Mononuclear cell (primary cell): ENCODE results near the gene INPP4A. TPM values are rescaled to one million over a fixed set of nuclear protein-coding genes. Genes with fewer than 3 reads are reported as not detected.

Source experiments
- H3K27me3 ChIP-seq: 2 replicates; pipeline ENCODE4 v1.6.0; 2011; ENCODE audit warnings: low read length, control low read depth; ENCODE audit not compliant: insufficient read depth
- H3K4me1 ChIP-seq: 2 replicates; pipeline ENCODE4 v1.5.1; 2011; ENCODE audit warnings: mild to moderate bottlenecking, low read length, control low read depth; ENCODE audit not compliant: insufficient read depth
- H3K4me3 ChIP-seq: 2 replicates; pipeline ENCODE4 v1.5.1; 2011; ENCODE audit warnings: mild to moderate bottlenecking, low read length, moderate library complexity
- H3K9me3 ChIP-seq: 2 replicates; pipeline ENCODE4 v1.5.1; 2011; ENCODE audit warnings: low read depth, mild to moderate bottlenecking, control low read depth, low read length
- total RNA-seq: library from RNA; depleted of rRNA; stranded (reverse); fragments of >200 nt; gene quantifications from one replicate; pipeline ENCODE4 v1.2.3, GENCODE V29; 2012

Gene INPP4A
- total RNA-seq, 1 donor, result 48.2 TPM

GRCh38 chr2:98461498-98462049 lies 16.9 kb downstream of the INPP4A start:
- H3K9me3 ChIP-seq, result no peaks in the 10 kb centered on the region
- no peak overlapping the region for H3K4me3 ChIP-seq
- peaks cover 99% of the 10 kb centered on the region for H3K4me1 ChIP-seq
- no peaks in the 10 kb centered on the region for H3K27me3 ChIP-seq

DNA sequence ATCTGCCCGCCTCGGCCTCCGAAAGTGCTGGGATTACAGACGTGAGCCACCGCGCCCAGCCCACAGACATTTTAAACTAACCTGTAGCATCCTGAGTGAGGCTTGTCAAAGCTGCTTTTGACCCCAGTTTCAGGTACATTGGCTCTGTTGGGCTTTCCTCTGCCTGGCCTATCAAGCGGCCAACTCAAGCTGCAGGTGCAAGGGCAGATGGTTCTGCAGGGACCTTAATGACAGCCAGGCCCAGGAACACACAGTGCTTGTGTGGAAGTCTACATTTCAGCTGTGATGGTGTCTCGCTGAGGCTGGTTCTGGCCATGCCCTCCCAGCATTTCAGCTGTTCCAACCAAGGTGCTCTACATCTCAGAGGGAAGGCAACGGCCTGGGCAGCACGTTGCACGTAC lies 18.4 kb downstream of the INPP4A start:
- Histone ChIP-seq H3K4me3 (no peak overlapping the region), H3K27me3 (no peaks in the 10 kb centered on the region)

DNA sequence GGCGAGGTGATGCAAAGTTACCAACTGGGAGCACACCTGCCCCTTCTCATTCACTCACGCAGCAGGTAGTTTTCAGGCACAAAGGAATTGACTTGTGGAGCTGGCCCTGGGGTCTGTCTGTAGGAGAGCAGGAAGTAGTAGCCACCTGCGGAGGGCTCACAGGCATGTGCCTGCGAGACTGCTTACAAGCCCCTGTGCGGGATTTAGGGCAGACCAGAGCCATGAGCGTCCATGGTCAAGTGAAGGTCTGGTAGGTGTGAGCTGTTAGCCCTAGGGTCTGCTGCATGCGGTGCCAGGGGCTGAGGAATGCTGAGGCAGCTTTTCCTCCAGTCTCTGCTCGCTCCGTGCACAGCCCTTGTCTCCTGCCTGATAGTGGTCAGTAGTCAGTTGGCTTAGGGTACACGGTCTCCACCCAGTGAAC lies 18.9 kb downstream of the INPP4A start:
- Histone ChIP-seq H3K27me3 (no peaks in the 10 kb centered on the region), H3K9me3 (no peaks in the 10 kb centered on the region), H3K4me1 (peaks cover 98% of the 10 kb centered on the region), H3K4me3 (no peak overlapping the region)

More for the DNA sequence above, 18.4 kb downstream of the INPP4A start:
- Histone ChIP-seq H3K9me3 (no peaks in the 10 kb centered on the region), H3K4me1 (peaks cover 98% of the 10 kb centered on the region)

DNA sequence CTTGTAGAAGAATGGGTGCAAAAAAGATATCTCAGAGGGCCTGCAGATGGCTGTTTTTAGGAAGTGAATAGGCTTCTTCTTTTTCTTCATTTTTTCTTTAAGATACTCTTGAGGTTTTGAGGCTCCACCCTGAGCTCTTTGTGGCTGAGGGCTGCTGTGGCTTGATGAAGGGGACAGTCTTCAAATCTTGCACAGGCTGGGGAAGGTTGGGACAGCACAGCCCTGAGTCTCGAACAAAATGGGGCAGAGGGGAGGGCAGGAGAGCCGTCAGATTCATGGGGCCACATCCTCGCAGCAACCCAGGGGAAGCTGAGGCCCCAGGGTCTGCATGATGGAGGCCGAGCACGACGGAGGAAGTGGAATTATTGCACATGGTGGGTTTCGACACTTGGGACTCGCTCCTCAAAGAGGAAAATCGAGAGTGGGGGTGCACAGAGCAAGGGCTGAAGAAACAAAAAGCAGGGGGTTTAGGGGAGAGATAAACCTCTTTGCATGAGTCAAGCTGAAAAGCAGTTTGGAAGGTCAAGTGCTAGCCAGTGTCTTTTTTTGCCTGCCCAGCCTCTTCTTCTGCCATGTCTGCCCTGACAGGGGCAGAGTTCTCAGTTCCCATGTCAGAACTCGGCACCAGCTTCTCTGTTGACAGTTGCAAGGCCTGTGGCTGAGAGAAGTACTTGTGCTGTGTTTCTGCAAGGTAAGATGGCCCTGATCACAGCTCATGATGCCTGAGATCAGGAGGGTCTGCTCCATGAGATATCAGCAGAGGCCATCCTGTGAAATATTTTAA lies 19.5 kb downstream of the INPP4A start:
- H3K27me3 ChIP-seq, result no peaks in the 10 kb centered on the region
- H3K4me3 ChIP-seq, result no peak overlapping the region
- peaks cover 98% of the 10 kb centered on the region for H3K4me1 ChIP-seq
- no peaks in the 10 kb centered on the region for H3K9me3 ChIP-seq

DNA sequence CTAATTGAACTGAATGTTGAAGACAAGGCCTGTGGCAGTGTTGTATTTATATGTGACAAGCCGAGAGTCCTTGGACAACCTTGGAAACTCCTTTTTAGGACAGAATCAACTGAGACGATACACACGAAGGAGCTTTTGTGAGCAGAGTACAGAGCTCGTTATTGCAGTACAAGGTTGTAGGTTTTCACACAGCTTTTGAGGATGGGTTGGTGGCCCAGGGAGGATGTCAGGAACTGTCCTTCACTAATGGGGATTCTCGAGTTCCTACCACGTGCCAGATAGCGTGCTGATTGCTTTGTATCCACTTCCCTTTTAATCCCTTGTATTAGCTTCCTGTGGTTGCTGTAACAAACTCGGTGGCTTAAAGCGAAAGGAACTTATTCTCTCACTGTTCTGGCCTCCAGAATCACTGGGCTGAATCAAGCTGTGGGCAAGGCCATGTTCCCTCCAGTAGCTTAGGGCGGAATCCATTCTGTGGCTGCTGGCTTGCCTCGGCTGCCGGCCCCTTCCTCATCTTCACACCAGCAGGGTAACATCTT lies 20.2 kb downstream of the INPP4A start:
- peaks cover 98% of the 10 kb centered on the region for H3K4me1 ChIP-seq
- no peak overlapping the region for H3K4me3 ChIP-seq
- H3K27me3 ChIP-seq, result no peaks in the 10 kb centered on the region

DNA sequence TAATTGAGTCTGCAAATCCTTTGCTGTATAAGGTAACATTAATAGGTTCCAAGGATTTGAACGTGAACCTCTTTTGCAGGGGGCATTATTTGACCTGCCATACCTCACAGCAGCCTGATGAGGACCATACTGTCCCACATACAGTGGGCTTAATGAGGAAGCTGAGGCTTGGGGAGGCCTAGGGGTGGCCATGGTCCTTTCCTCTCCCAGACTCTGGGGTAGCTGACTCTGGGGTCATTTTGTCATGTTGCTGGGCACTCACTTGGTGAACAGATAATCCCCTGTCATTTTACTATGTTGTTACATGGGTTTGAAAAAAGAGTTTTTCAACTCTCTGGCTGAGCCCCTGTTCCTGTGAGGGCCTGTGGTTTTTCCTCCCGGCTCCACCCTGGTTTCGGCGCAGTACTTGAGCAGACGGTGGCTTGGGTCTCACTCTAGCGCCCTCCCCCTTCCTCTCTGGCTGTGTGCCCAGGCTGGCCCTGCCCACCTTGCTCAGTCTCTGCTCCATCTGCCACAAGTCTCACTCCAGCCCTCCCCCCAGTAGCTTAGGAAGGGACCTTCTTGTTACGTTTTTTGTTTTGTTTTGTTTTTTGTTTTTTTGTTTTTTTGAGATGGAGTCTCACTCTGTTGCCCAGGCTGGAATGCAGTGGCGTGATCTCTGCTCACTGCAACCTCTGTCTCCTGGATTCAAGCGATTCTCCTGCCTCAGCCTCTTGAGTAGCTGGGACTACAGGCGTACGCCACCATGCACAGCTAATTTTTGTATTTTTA lies 21.0 kb downstream of the INPP4A start:
- no peaks in the 10 kb centered on the region for H3K9me3 ChIP-seq
- H3K27me3 ChIP-seq, result no peaks in the 10 kb centered on the region
- H3K4me1 ChIP-seq, result peaks cover 98% of the 10 kb centered on the region
- H3K4me3 ChIP-seq, result no peak overlapping the region

More for the DNA sequence above, 20.2 kb downstream of the INPP4A start:
- no peaks in the 10 kb centered on the region for H3K9me3 ChIP-seq

DNA sequence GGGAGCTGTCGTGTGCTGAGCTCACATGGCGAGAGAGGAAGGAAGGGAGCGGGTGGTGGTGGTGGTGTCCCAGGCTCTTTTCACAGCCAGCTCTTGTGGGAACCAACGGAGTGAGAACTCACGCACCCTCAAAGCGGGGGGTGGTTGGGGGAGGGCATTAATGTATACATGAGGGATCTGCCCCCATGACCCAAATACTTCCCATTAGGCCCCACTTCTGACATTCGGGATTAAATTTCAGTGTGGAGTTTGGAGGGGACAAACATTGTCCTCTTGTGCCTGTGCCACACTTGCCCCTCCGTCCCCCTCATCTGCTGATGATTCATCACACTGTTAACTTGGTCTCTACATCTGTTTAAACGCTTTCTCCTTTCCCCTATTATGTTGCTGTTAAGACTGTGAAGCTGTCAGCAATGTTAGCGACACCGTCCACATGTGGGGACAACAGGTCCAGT lies 22.5 kb downstream of the INPP4A start:
- H3K4me1 ChIP-seq, result peaks cover 98% of the 10 kb centered on the region
- no peak overlapping the region for H3K4me3 ChIP-seq
- no peaks in the 10 kb centered on the region for H3K9me3 ChIP-seq
- no peaks in the 10 kb centered on the region for H3K27me3 ChIP-seq

GRCh38 chr2:98467652-98468051 lies 23.0 kb downstream of the INPP4A start:
- no peaks in the 10 kb centered on the region for H3K27me3 ChIP-seq
- no peak overlapping the region for H3K4me3 ChIP-seq
- H3K9me3 ChIP-seq, result no peaks in the 10 kb centered on the region
- peaks cover 98% of the 10 kb centered on the region for H3K4me1 ChIP-seq

- H3K27me3 ChIP-seq, result no peaks in the 10 kb centered on the region
- no peak overlapping the region for H3K4me3 ChIP-seq
- H3K9me3 ChIP-seq, result no peaks in the 10 kb centered on the region
- peaks cover 98% of the 10 kb centered on the region for H3K4me1 ChIP-seq
Measured at GRCh38 chr2:98468621-98469236, 24.1 kb downstream of the INPP4A start.

DNA sequence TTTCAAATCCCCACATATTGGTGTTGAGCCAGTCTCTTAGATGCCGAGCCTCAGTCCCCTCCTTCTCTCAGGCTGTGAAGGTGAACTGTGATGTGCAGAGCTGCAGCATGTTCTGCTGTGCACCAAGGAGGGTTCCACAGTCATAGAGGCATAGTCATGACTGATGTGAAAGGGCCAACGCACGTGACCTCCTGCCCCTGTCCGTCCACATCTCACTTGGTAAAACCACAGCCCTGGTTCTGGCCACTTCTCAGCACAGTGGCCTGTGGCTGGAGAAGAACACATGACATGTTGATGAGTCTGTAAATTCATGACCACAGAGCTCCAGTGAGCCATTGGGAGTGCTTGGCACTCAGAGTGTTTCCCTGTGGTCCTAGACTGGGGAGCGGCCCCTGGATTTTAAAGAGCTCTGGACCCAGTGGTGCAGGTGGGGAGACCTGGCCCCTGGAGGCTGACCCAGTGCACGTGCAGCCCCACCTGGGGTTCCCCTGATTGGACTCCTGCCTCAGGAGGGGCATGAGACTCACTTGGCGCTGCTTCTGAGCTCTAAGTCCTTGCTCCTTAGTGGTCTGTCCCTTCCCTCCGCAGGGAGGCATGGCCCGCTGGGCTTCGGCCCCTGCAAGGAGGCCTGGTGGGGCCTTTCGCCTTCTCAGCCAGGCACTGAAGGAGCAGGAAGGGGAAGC lies 25.3 kb downstream of the INPP4A start:
- Histone ChIP-seq H3K4me3 (no peak overlapping the region), H3K27me3 (no peaks in the 10 kb centered on the region), H3K9me3 (no peaks in the 10 kb centered on the region), H3K4me1 (peaks cover 98% of the 10 kb centered on the region)

- no peaks in the 10 kb centered on the region for H3K9me3 ChIP-seq
- no peak overlapping the region for H3K4me3 ChIP-seq
- peaks cover 96% of the 10 kb centered on the region for H3K4me1 ChIP-seq
- H3K27me3 ChIP-seq, result no peaks in the 10 kb centered on the region
Measured at GRCh38 chr2:98470851-98471255, 26.2 kb downstream of the INPP4A start.

DNA sequence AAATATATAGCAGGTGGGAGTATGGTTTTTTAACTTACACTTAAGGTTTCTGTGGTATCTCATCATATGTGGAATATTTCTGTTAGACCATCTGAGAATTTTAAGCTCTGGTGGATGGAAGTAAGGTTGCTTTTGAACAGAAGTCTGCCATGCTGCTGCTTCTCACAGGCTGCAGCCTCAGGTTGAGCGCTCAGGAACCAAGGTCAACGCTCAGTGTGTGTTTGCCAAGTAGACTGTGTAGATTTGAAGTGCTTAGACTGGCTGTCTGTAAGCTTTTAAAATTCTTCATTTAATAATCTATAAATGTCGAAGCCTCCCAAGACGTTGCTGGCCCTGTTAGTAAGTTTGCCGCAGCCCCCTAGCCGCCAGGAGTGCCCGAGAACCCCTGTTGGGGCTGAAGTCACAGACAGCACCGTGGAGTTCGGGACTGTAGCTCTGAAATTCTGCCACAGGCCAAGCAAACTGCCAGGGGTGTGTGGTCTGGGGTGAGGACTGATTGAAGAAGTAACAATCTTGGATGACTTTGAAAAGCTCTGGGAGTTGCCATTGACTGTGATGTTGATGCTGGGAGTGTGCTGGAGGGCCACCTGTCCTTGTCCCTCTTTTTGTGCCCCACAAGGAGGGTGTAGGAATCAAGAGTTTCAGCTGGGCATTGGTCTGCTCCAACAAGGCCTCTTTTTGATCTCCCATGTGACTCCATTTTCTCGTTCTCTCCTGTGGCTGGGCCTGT lies 26.9 kb downstream of the INPP4A start:
- H3K27me3 ChIP-seq, result no peaks in the 10 kb centered on the region
- peaks cover 93% of the 10 kb centered on the region for H3K4me1 ChIP-seq
- H3K9me3 ChIP-seq, result no peaks in the 10 kb centered on the region
- no peak overlapping the region for H3K4me3 ChIP-seq

DNA sequence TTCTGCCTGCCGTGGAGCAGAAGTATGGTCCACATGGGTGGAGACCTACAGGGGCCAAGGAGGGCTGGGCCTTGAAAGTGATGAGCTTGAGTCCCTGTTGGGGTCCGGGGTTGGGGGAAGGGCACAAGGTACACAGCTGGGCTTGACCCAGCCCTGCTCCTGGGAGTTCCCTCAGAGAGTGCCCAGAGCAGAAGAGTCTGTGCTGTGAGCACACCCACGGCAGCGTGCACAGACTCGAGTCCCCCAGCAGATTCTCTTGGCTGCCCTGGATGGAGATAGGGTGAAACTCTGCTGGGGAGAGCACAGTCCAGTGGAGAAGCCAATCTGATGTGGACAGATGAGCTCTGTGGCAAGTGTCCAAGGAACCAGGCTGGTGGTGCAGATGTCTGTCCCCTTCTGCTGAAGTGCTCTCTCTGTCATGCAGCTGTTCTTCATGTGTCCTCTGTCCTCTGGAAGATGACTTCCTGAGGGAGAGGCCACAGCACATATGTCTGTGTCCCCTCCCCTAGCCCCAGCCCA lies 27.5 kb downstream of the INPP4A start:
- Histone ChIP-seq H3K4me3 (no peak overlapping the region), H3K27me3 (no peaks in the 10 kb centered on the region), H3K4me1 (peaks cover 93% of the 10 kb centered on the region), H3K9me3 (no peaks in the 10 kb centered on the region)
